BE2C (cell line): ENCODE results near the gene LMO3.

ENCODE experiments used
- DNase-seq: peaks from one replicate; pipeline ENCODE4 v3.0.0-alpha.2; 2020
- H3K27me3 ChIP-seq: fragments of 250-450 bp; sonication (Bioruptor Pico); 2 replicates; pipeline ENCODE4 v1.5.1; 2020; ENCODE audit warnings: mild to moderate bottlenecking
- H3K36me3 ChIP-seq: fragments of 250-450 bp; sonication (Bioruptor Pico); 2 replicates; pipeline ENCODE4 v1.5.1; 2020; ENCODE audit warnings: mild to moderate bottlenecking
- H3K4me1 ChIP-seq: fragments of 250-450 bp; sonication (Bioruptor Pico); 2 replicates; pipeline ENCODE4 v1.5.1; 2020
- H3K4me3 ChIP-seq: 2 replicates; pipeline ENCODE4 v1.5.1; 2011; ENCODE audit warnings: low read depth, low read length
- H3K9me3 ChIP-seq: fragments of 250-450 bp; sonication (Bioruptor Pico); 2 replicates; pipeline ENCODE4 v1.5.1; 2020
- TF ChIP-seq, protein P1 (sequence below): IDR thresholded peaks from 2 replicates; pipeline ENCODE4 v1.5.1; 2012; ENCODE audit warnings: mild to moderate bottlenecking, low read depth, low read length

Gene LMO3

DNA sequence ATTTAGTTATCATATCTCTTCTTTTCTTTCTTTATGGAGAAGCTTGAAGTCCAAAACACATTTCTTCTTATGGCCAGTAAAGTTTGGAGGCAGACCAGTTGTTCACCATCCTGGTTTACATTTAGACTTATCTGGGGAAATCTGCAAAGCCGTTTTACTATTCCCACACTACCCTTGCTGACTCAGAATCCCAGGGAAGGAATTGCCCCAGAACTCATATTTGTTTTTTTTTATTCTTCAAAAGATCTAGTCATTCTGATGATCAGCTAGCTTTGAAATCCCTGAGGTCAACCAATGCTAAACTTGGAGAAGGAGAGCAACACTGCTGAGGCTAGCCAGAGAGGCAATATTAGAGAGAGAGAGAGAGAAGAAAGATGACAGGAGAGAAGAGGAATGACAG is 12.3 kb upstream of the LMO3 start:
- TF ChIP-seq, protein P1, sequence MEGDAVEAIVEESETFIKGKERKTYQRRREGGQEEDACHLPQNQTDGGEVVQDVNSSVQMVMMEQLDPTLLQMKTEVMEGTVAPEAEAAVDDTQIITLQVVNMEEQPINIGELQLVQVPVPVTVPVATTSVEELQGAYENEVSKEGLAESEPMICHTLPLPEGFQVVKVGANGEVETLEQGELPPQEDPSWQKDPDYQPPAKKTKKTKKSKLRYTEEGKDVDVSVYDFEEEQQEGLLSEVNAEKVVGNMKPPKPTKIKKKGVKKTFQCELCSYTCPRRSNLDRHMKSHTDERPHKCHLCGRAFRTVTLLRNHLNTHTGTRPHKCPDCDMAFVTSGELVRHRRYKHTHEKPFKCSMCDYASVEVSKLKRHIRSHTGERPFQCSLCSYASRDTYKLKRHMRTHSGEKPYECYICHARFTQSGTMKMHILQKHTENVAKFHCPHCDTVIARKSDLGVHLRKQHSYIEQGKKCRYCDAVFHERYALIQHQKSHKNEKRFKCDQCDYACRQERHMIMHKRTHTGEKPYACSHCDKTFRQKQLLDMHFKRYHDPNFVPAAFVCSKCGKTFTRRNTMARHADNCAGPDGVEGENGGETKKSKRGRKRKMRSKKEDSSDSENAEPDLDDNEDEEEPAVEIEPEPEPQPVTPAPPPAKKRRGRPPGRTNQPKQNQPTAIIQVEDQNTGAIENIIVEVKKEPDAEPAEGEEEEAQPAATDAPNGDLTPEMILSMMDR: no peak

DNA sequence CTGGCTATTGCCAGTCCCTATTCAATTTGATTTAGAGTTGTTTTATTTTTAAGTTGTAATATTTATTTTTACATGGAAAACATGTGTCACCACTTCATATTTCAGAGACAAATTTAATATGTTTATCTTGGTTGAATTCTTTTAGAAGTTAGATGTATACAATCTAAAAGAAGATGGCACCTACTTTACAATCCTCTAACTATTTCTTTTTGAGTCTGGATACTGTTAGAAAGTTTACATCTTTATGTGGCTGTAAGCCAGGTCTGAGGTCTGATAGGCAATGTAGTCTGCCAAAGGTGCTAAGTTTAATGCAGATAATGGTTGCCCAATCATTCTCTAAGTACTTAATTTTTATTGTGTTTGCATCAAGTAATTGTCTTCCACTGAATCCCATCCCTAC is 7.2 kb upstream of the LMO3 start:
- Histone ChIP-seq H3K4me3 (no peak overlapping the region), H3K36me3 (no peaks in the 10 kb centered on the region), H3K4me1 (0 out of 2 replicates have a peak, but pooled peaks cover 4% of the 10 kb centered on the region), H3K9me3 (no peaks in the 10 kb centered on the region), H3K27me3 (peaks cover 44% of the 10 kb centered on the region)
- TF ChIP-seq, protein P1: no peak
- DNase-seq: no peak

More for the DNA sequence above, 12.3 kb upstream of the LMO3 start:
- Histone ChIP-seq H3K4me1 (no peaks in the 10 kb centered on the region), H3K4me3 (no peak overlapping the region), H3K27me3 (peaks cover 2% of the 10 kb centered on the region; the same call in 1 of the 2 replicates), H3K9me3 (no peaks in the 10 kb centered on the region), H3K36me3 (no peaks in the 10 kb centered on the region)
- no peak for DNase-seq

DNA sequence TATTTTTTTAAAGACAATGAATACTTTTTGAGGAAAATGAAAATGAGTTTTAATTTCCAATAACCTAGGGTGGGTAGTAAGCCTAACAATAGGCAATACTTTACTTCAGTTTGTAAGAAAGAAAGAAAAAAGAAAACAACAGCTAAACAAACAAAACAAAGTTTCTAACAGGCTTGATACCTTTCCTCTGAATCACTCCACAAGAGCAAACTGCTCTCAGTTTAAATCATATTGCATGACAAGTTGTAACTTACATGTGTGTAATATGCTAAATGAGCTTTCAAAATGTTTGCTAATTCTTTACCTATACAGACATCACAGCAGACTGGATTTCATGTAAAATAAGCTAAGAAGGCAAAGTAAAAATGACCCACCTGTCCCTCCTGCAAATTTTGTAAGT is 6.7 kb upstream of the LMO3 start:
- no peak for DNase-seq
- 0 out of 2 replicates have a peak, but pooled peaks cover 4% of the 10 kb centered on the region for H3K4me1 ChIP-seq

DNA sequence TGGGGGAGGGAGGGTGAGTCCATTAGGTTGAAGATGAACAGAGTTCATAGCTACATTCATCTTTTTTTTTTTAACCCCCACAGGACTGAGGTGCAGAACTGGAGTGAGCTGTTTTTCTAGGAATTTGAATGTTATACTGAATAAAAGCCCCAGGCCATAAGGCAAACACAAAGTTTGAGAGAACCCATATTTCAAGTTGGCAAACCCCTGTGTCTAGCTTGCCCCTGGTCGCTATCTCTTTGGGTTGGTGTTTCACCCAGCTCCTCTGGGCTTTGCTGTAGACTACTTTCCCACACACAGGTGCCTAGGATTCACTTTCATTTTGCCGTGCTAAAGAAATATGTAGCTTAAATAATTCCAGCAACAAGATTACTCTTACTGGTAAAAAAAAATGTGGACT is 5.2 kb upstream of the LMO3 start:
- no peak for DNase-seq
- Histone ChIP-seq H3K36me3 (no peaks in the 10 kb centered on the region), H3K4me1 (0 out of 2 replicates have a peak, but pooled peaks cover 4% of the 10 kb centered on the region), H3K9me3 (no peaks in the 10 kb centered on the region), H3K4me3 (no peak overlapping the region), H3K27me3 (peaks cover 60% of the 10 kb centered on the region)
- TF ChIP-seq, protein P1: no peak

More for the DNA sequence above, 6.7 kb upstream of the LMO3 start:
- Histone ChIP-seq H3K27me3 (peaks cover 48% of the 10 kb centered on the region), H3K36me3 (no peaks in the 10 kb centered on the region), H3K9me3 (no peaks in the 10 kb centered on the region), H3K4me3 (no peak overlapping the region)
- TF ChIP-seq, protein P1: no peak

DNA sequence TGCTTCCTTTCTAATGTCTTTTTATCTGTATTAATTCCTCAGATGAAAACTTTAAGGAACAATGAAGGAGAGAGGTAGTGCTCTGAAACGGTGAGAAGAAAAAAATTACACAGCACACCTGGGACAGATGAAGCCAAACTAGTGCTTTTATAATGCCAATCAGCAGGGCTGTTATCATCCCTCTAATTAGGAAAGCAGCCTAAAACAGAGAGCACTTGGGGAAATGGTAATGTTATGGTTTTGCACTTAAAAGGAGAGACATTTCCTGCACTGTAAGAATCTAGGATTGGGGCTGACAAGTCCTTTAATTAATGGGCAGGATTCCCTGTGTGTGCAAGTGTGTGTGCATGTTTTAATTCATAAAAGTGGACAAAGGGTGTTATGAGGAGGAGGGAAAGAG is 4.8 kb upstream of the LMO3 start:
- H3K4me3 ChIP-seq: no peak overlapping the region
- H3K4me1 ChIP-seq: 0 out of 2 replicates have a peak, but pooled peaks cover 4% of the 10 kb centered on the region
- no peaks in the 10 kb centered on the region for H3K9me3 ChIP-seq
- H3K27me3 ChIP-seq: peaks cover 64% of the 10 kb centered on the region
- H3K36me3 ChIP-seq: no peaks in the 10 kb centered on the region
- no peak for DNase-seq
- TF ChIP-seq, protein P1: no peak

DNA sequence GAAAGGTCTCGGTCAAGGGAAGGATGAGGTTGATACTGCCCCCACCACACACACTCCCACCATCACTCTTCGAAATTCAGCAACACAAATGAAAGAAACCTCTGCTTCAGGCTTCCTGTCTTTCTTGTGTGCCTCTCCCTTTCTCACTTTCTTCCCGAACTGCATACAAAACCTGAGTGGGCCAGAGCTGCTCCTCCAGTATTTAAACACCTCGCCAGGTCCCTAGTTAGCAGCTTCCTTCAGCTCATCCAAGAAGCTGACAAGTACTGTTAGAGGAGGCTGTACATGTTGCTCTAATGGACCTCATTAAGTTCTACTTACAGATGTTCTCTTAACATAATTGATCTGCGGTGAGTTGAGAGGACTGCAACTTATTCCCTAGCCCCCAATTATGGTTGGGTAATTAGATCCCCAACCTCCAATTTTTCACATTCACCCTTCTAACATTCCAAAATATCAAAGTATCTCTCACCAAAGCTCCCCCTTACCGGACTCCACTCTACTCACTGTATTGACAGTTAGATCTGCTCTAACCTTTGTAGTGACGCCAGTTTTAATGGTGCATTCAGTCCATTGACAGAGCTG is 4.1 kb upstream of the LMO3 start:
- DNase-seq: no peak
- no peak overlapping the region for H3K4me3 ChIP-seq
- no peaks in the 10 kb centered on the region for H3K36me3 ChIP-seq
- 0 out of 2 replicates have a peak, but pooled peaks cover 4% of the 10 kb centered on the region for H3K4me1 ChIP-seq
- no peaks in the 10 kb centered on the region for H3K9me3 ChIP-seq
- TF ChIP-seq, protein P1: no peak
- peaks cover 68% of the 10 kb centered on the region for H3K27me3 ChIP-seq
